Gastrocnemius medialis (tissue), 4 donors: ENCODE results near the gene LHFPL4. TPM values are rescaled to one million over a fixed set of nuclear protein-coding genes. Genes with fewer than 3 reads are reported as not detected.

Experiments used
- ATAC-seq, 2 donors: fragments of 150-250 bp; one replicate each; pipeline ENCODE4 v1.9.1; 2016
- DNase-seq, 2 donors: peaks; one replicate each; pipeline ENCODE4 v3.0.0-alpha.2; 2019
- H3K27ac ChIP-seq, 4 donors: fragments of 200-600 bp; sonication (generic); 1 replicate in 1 of 4; 2 replicates in 3 of 4; pipeline ENCODE4 v1.5.1; 2016 to 2018; ENCODE audit warnings: mild to moderate bottlenecking in 2 of 4, moderate library complexity in 1 of 4
- H3K27me3 ChIP-seq, 3 donors: fragments of 200-600 bp; sonication (generic) in 2 of 3; 1 replicate in 1 of 3; 2 replicates in 2 of 3; pipeline versions ENCODE4 v1.5.1 to v1.6.0; 2016 to 2019; ENCODE audit warnings: mild to moderate bottlenecking in 1 of 3, moderate library complexity in 1 of 3
- H3K36me3 ChIP-seq, 2 donors: fragments of 200-600 bp; sonication (generic) in 1 of 2; one replicate each; pipeline ENCODE4 v1.5.1; 2017 to 2018
- H3K4me1 ChIP-seq, 2 donors: fragments of 200-600 bp; sonication (generic) in 1 of 2; one replicate each; pipeline ENCODE4 v1.5.1; 2016 to 2017; ENCODE audit warnings: mild to moderate bottlenecking in 2 of 2
- H3K4me3 ChIP-seq, 4 donors: fragments of 200-600 bp; sonication (generic) in 3 of 4; 1 replicate in 1 of 4; 2 replicates in 3 of 4; pipeline ENCODE4 v1.5.1; 2016 to 2019; ENCODE audit warnings: mild to moderate bottlenecking in 2 of 4
- H3K9me3 ChIP-seq, 3 donors: fragments of 200-600 bp; sonication (generic) in 2 of 3; 1 replicate in 1 of 3; 2 replicates in 2 of 3; pipeline ENCODE4 v1.5.1; 2016 to 2019
- POLR2A ChIP-seq, 2 donors: fragments of 450-650 bp; IDR thresholded peaks; one replicate each; pipeline ENCODE4 v1.6.1; 2017; ENCODE audit warnings: antibody characterized with exemption in 2 of 2, mild to moderate bottlenecking in 2 of 2, moderate library complexity in 2 of 2
- in situ Hi-C, 4 donors: fragments of 200-750 bp; cut with MboI; loops; one replicate each; pipeline versions ENCODE4 v1.15.0 to v1.8.0; 2017; ENCODE audit warnings: low sequenced_read_pairs in 4 of 4
- intact Hi-C: fragments of 100-400 bp; cut with DNase I; formaldehyde crosslinking; loops from one replicate; pipeline ENCODE4 v1.15.1; 2023; ENCODE audit warnings: low total_unique reads
- total RNA-seq, 4 donors: library from RNA; depleted of rRNA; stranded (reverse); fragments of >200 nt; gene quantifications; one replicate each; pipeline versions ENCODE4 v1.1.0 to v1.2.3, GENCODE V29; 2016
- TF ChIP-seq, protein P1 (sequence below), 5 experiments: fragments of 450-650 bp in 3 of 5; fragments of 200-600 bp in 2 of 5; sonication (generic) in 2 of 5; IDR thresholded peaks in 4 of 5; conservative IDR thresholded peaks in 1 of 5; 1 replicate in 4 of 5; 2 replicates in 1 of 5; pipeline ENCODE4 v1.5.1; 2016 to 2019; ENCODE audit warnings: antibody characterized with exemption in 5 of 5, mild to moderate bottlenecking in 3 of 5, moderate library complexity in 3 of 5

LHFPL4 gene
- total RNA-seq, 4 donors from 2014 or later = not detected

DNA sequence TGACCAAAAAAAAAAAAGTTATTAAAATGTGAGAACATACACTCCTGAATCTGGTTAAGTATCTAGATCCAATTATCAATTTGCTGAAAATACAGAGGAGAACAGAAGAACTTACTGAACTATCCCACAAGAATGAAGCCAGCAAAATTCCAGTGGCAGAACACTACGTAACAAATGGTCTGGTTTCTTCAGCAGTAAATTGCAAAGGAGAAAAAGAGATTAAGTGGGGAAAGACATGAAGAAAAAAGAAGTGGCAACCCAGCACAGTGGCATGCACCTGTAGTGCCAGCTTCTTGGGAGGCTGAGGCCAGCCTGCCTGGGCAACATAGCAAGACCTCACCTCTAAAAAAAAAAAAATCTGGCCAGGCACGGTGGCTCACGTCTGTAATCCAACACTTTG, 62.1 kb downstream of the LHFPL4 start:
- TF ChIP-seq, protein P1, sequence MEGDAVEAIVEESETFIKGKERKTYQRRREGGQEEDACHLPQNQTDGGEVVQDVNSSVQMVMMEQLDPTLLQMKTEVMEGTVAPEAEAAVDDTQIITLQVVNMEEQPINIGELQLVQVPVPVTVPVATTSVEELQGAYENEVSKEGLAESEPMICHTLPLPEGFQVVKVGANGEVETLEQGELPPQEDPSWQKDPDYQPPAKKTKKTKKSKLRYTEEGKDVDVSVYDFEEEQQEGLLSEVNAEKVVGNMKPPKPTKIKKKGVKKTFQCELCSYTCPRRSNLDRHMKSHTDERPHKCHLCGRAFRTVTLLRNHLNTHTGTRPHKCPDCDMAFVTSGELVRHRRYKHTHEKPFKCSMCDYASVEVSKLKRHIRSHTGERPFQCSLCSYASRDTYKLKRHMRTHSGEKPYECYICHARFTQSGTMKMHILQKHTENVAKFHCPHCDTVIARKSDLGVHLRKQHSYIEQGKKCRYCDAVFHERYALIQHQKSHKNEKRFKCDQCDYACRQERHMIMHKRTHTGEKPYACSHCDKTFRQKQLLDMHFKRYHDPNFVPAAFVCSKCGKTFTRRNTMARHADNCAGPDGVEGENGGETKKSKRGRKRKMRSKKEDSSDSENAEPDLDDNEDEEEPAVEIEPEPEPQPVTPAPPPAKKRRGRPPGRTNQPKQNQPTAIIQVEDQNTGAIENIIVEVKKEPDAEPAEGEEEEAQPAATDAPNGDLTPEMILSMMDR (IDR thresholded peaks at IDR 0.05 in 4 of 5, conservative IDR thresholded peaks at IDR 0.05 in 1 of 5) = no peak
- no peak for TF ChIP-seq POLR2A (IDR thresholded peaks at IDR 0.05)
- Histone ChIP-seq H3K4me3 (no peak overlapping the region), H3K27me3 (no peaks in the 10 kb centered on the region), H3K9me3 (no peaks in the 10 kb centered on the region), H3K36me3 (no peaks in the 10 kb centered on the region), H3K27ac (no peak overlapping the region), H3K4me1 (no peaks in the 10 kb centered on the region)
- DNase-seq = no peak
- no peak for ATAC-seq
- intact Hi-C loops = no loop called here
- in situ Hi-C loops = no loop called here

DNA sequence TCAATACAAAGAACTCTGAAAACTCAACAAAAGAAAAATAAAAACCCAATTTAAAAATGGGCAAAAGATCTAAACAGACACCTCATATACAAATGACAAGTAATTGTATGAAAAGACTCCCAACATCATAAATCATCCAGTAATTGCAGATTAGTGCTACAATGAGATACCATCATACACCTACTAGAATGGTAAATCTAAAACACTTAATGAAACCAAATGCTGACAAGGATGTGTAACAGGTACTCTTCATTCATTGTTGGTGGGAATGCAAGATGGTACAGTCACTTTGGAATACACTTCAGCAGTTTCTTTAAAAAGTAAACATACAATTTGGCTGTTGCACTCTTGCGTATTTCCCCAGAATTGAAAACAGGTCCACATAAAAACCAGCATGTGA, 68.4 kb downstream of the LHFPL4 start:
- no peak for ATAC-seq
- Histone ChIP-seq H3K27me3 (no peaks in the 10 kb centered on the region), H3K9me3 (no peaks in the 10 kb centered on the region), H3K27ac (no peak overlapping the region), H3K4me1 (no peaks in the 10 kb centered on the region), H3K36me3 (peaks cover 0 to 24% of the 10 kb centered on the region in 2 donors), H3K4me3 (no peak overlapping the region)
- DNase-seq = no peak
- TF ChIP-seq, protein P1 (IDR thresholded peaks at IDR 0.05 in 4 of 5, conservative IDR thresholded peaks at IDR 0.05 in 1 of 5) = no peak
- TF ChIP-seq POLR2A (IDR thresholded peaks at IDR 0.05) = no peak
- intact Hi-C loops (no loop called here), in situ Hi-C loops (no loop called here)

DNA sequence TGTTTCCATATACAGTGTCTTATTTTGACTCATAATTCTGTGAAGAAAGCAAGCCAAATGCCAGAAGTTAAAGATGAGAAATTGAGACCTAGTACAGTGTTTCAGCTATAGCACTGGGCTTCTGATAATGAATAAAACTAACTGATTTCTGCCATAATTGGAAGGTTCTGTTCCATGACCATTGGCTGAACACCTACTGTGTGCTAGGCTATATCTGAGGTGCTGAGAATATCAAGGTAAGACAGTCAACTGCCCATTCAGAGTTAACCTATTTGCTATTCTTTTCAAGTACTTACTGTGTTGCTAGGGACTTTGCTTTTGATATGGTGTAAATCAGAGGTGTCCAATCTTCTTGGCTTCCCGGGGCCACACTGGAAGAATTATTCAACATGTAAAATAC, 73.4 kb downstream of the LHFPL4 start:
- no peak overlapping the region for H3K4me3 ChIP-seq
- H3K27ac ChIP-seq = no peak overlapping the region
- in situ Hi-C loops = no loop called here
- H3K9me3 ChIP-seq = no peaks in the 10 kb centered on the region
- ATAC-seq (no peak), DNase-seq (no peak)
- H3K4me1 ChIP-seq = no peaks in the 10 kb centered on the region
- intact Hi-C loops = no loop called here
- H3K36me3 ChIP-seq = peaks cover 7 to 67% of the 10 kb centered on the region in 2 donors
- no peaks in the 10 kb centered on the region for H3K27me3 ChIP-seq
- TF ChIP-seq, protein P1 (IDR thresholded peaks at IDR 0.05 in 4 of 5, conservative IDR thresholded peaks at IDR 0.05 in 1 of 5) = no peak
- TF ChIP-seq POLR2A (IDR thresholded peaks at IDR 0.05) = no peak

DNA sequence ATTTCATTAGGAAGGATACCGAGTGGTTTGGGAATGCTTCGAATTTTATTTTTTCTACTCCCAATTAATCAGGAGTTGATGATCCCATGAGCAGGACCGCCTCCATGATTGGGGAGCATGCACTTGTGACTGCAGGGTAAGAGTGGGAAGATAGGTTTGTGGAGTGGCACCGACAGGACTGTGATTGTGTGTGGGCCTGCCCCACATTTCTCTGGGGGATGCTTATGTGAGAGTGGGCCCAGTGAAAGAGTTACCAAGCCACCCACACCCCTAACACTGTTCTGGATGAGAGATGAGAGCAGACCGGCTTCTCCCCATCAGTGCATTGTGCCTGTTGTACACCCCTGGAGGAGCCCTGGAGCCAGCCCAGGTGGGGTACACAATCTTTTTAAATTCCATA, 76.7 kb downstream of the LHFPL4 start:
- intact Hi-C loops = no loop called here
- DNase-seq (no peak), ATAC-seq (no peak)
- no peaks in the 10 kb centered on the region for H3K4me1 ChIP-seq
- no peaks in the 10 kb centered on the region for H3K9me3 ChIP-seq
- no peak overlapping the region for H3K27ac ChIP-seq
- peaks cover 7 to 90% of the 10 kb centered on the region in 2 donors for H3K36me3 ChIP-seq
- H3K4me3 ChIP-seq = no peak overlapping the region
- no peaks in the 10 kb centered on the region for H3K27me3 ChIP-seq
- in situ Hi-C loops = no loop called here
- no peak for TF ChIP-seq POLR2A (IDR thresholded peaks at IDR 0.05)
- TF ChIP-seq, protein P1 (IDR thresholded peaks at IDR 0.05 in 4 of 5, conservative IDR thresholded peaks at IDR 0.05 in 1 of 5) = no peak

DNA sequence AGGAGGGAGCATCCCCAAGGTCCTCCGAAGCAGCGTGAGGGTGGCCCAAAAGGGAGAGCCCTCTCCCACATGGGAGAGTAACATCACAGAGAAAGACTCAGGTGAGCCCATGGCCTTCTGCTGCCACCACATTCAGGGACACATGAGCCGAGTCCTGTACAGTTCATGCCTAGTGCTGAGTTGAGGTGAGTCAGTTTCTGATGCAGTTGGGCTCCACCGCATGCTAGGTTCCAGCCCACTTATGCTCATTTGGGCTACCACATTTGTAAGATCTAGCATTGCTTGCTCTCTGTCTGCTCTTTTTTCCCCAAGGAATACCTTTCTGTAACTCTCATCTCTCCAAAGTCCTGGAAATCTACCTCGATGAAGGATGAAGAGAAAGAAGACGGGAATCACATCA, 79.1 kb downstream of the LHFPL4 start:
- H3K4me3 ChIP-seq = no peak overlapping the region
- no peaks in the 10 kb centered on the region for H3K4me1 ChIP-seq
- intact Hi-C loops (loop anchor here (5.0 kb wide), 1 partner anchor 47 kb away; no protein-coding TSS in a partner anchor), in situ Hi-C loops (loop anchor here in 2 of 4 donors (25.0 kb wide), 1 partner anchor 112 kb away; the partner anchor contains the start of gene THUMPD3 (in 2 of the 2))
- no peak overlapping the region for H3K27ac ChIP-seq
- ATAC-seq (no peak), DNase-seq (no peak)
- no peaks in the 10 kb centered on the region for H3K27me3 ChIP-seq
- H3K36me3 ChIP-seq = peaks cover 7 to 93% of the 10 kb centered on the region in 2 donors
- TF ChIP-seq, protein P1 (IDR thresholded peaks at IDR 0.05 in 4 of 5, conservative IDR thresholded peaks at IDR 0.05 in 1 of 5) = no peak
- no peak for TF ChIP-seq POLR2A (IDR thresholded peaks at IDR 0.05)
- no peaks in the 10 kb centered on the region for H3K9me3 ChIP-seq
